GM23338 (cell line): Measurements from ENCODE around the gene GSDMA. TPM values are rescaled to one million over a fixed set of nuclear protein-coding genes. Genes with fewer than 3 reads are reported as not detected.

Experiments
- ATAC-seq: fragments of 200-7000 bp; cut with Tn5 transposase; 3 replicates; pipeline ENCODE4 v1.9.1; 2020
- DNase-seq: peaks from one replicate; pipeline ENCODE4 v3.0.0-alpha.2; 2015; ENCODE audit warnings: low spot score
- H2AFZ ChIP-seq: fragments of 200-600 bp; sonication (generic); 2 replicates; pipeline ENCODE4 v1.8.0; 2016; ENCODE audit warnings: antibody characterized with exemption, mild to moderate bottlenecking, moderate library complexity
- H3F3A ChIP-seq: fragments of 200-600 bp; sonication (generic); replicated peaks from 2 replicates; pipeline ENCODE4 v1.8.0; 2017; ENCODE audit warnings: antibody characterized with exemption, mixed run types, low read depth
- H3K27ac ChIP-seq: fragments of 200-600 bp; sonication (generic); 2 replicates; pipeline ENCODE4 v1.6.1; 2016; ENCODE audit warnings: low read depth
- H3K27me3 ChIP-seq: fragments of 200-600 bp; sonication (generic); 2 replicates; pipeline ENCODE4 v1.8.0; 2016; ENCODE audit warnings: mild to moderate bottlenecking, mixed run types, moderate library complexity; ENCODE audit not compliant: insufficient read depth
- H3K36me3 ChIP-seq: fragments of 200-600 bp; sonication (generic); 2 replicates; pipeline ENCODE4 v1.8.0; 2016; ENCODE audit warnings: mild to moderate bottlenecking; ENCODE audit not compliant: insufficient read depth
- H3K4me1 ChIP-seq: fragments of 200-600 bp; sonication (generic); 2 replicates; pipeline ENCODE4 v1.8.0; 2016; ENCODE audit warnings: mild to moderate bottlenecking, moderate library complexity; ENCODE audit not compliant: insufficient read depth
- H3K4me2 ChIP-seq: fragments of 200-600 bp; sonication (generic); 2 replicates; pipeline ENCODE4 v1.7.1; 2017; ENCODE audit warnings: mixed run types
- H3K4me3 ChIP-seq: fragments of 200-600 bp; sonication (generic); 2 replicates; pipeline ENCODE4 v1.6.1; 2016; ENCODE audit warnings: mixed run types
- H3K79me2 ChIP-seq: fragments of 200-600 bp; sonication (generic); replicated peaks from 2 replicates; pipeline ENCODE4 v1.8.0; 2017; ENCODE audit warnings: mild to moderate bottlenecking; ENCODE audit not compliant: insufficient read depth
- H3K9me2 ChIP-seq: fragments of 200-600 bp; sonication (generic); 2 replicates; pipeline ENCODE4 v1.8.0; 2017; ENCODE audit not compliant: insufficient read depth
- H4K20me1 ChIP-seq: fragments of 200-600 bp; sonication (generic); replicated peaks from 2 replicates; pipeline ENCODE4 v1.8.0; 2017; ENCODE audit warnings: mild to moderate bottlenecking; ENCODE audit not compliant: insufficient read depth
- H3K27ac Mint-ChIP-seq: 2 replicates; pipeline ENCODE4 v1.8.0; 2020; ENCODE audit warnings: inconsistent platforms, mild to moderate bottlenecking, moderate library complexity, mixed read lengths
- H3K27me3 Mint-ChIP-seq: 3 replicates; pipeline ENCODE4 v1.8.0; 2022; ENCODE audit warnings: low read depth, mild to moderate bottlenecking, moderate library complexity, mixed read lengths, inconsistent platforms; ENCODE audit not compliant: insufficient read depth, poor library complexity
- H3K36me3 Mint-ChIP-seq: 3 replicates; pipeline ENCODE4 v1.8.0; 2021; ENCODE audit warnings: low read depth, mild to moderate bottlenecking, inconsistent platforms, moderate library complexity, mixed read lengths
- H3K4me1 Mint-ChIP-seq: 3 replicates; pipeline ENCODE4 v1.8.0; 2020; ENCODE audit warnings: mild to moderate bottlenecking, inconsistent platforms, mixed read lengths
- H3K4me3 Mint-ChIP-seq: 3 replicates; pipeline ENCODE4 v1.8.0; 2021; ENCODE audit warnings: moderate library complexity, mild to moderate bottlenecking, inconsistent platforms, mixed read lengths
- H3K9me3 Mint-ChIP-seq: 3 replicates; pipeline ENCODE4 v1.8.0; 2020; ENCODE audit warnings: moderate library complexity, mild to moderate bottlenecking, inconsistent platforms, mixed read lengths
- CREB1 ChIP-seq: fragments of 250-450 bp; sonication (Bioruptor Pico); IDR thresholded peaks from 2 replicates; pipeline ENCODE4 v1.5.0; 2020; ENCODE audit warnings: low read depth, mild to moderate bottlenecking, moderate library complexity
- CTCF ChIP-seq, 2 experiments: fragments of 200-600 bp in 1 of 2; sonication (generic) in 1 of 2; conservative IDR thresholded peaks; 2 replicates each; pipeline versions ENCODE4 v1.5.1 to v1.6.1; 2016 to 2017; ENCODE audit warnings: antibody characterized with exemption in 2 of 2, low read depth in 2 of 2, mild to moderate bottlenecking in 2 of 2, moderate library complexity in 1 of 2
- ETS1 ChIP-seq: IDR thresholded peaks from 2 replicates; pipeline ENCODE4 v1.6.1; 2016; ENCODE audit warnings: antibody characterized with exemption
- EZH2 ChIP-seq: fragments of 200-600 bp; sonication (generic); IDR thresholded peaks from one replicate; pipeline ENCODE4 v1.8.0; 2017; ENCODE audit warnings: antibody characterized with exemption, mild to moderate bottlenecking, low read depth; ENCODE audit not compliant: unreplicated experiment
- EZH2phosphoT487 ChIP-seq: fragments of 200-600 bp; sonication (generic); IDR thresholded peaks from one replicate; pipeline ENCODE4 v1.8.1; 2018; ENCODE audit warnings: antibody characterized with exemption; ENCODE audit not compliant: unreplicated experiment
- JUNB ChIP-seq: IDR thresholded peaks from one replicate; pipeline ENCODE4 v1.6.1; 2016; ENCODE audit warnings: antibody characterized with exemption; ENCODE audit not compliant: unreplicated experiment
- NANOG ChIP-seq: IDR thresholded peaks from 2 replicates; pipeline ENCODE4 v1.6.1; 2016; ENCODE audit warnings: antibody characterized with exemption, borderline replicate concordance
- POLR2AphosphoS5 ChIP-seq: IDR thresholded peaks from 2 replicates; pipeline ENCODE4 v1.6.1; 2016; ENCODE audit warnings: antibody characterized with exemption, low read depth
- REST ChIP-seq: IDR thresholded peaks from one replicate; pipeline ENCODE4 v1.6.1; 2018; ENCODE audit warnings: antibody characterized with exemption; ENCODE audit not compliant: unreplicated experiment
- STAT1 ChIP-seq: IDR thresholded peaks from one replicate; pipeline ENCODE4 v1.6.1; 2016; ENCODE audit warnings: antibody characterized with exemption; ENCODE audit not compliant: unreplicated experiment
- ZNF114 ChIP-seq: fragments of 250-450 bp; sonication (Bioruptor Pico); IDR thresholded peaks from 2 replicates; pipeline ENCODE4 v1.5.0; 2020; ENCODE audit warnings: mild to moderate bottlenecking, moderate library complexity
- ZNF331 ChIP-seq: fragments of 250-450 bp; sonication (Bioruptor Pico); IDR thresholded peaks from 2 replicates; pipeline ENCODE4 v1.5.0; 2020; ENCODE audit warnings: low read depth, mild to moderate bottlenecking, moderate library complexity
- ZNF462 ChIP-seq: fragments of 250-450 bp; sonication (Bioruptor Pico); IDR thresholded peaks from 2 replicates; pipeline ENCODE4 v1.5.0; 2020; ENCODE audit warnings: mild to moderate bottlenecking, moderate library complexity
- polyA plus RNA-seq: library from polyadenylated mRNA; unstranded; fragments of >200 nt; fragmentation: Nextera tagmentation; extraction: Ambion mirVana; gene quantifications from 2 replicates; pipeline ENCODE4 v1.2.1, GENCODE V29; 2016
- total RNA-seq: library from RNA; depleted of rRNA; stranded (reverse); fragments of >200 nt; shearing (Covaris generic); gene quantifications from 2 replicates; pipeline ENCODE4 v1.2.3, GENCODE V29; 2014

The GSDMA gene
- total and polyA plus RNA-seq, 2 experiments from 2014 or later: not detected

GRCh38 chr17:39971076-39971603 lies 8.3 kb downstream of the GSDMA start:
- no peaks in the 10 kb centered on the region; the same call in 1 of the 2 replicates for H3K27me3 ChIP-seq
- H3K27me3 Mint-ChIP-seq: peaks cover 9% of the 10 kb centered on the region
- no peaks in the 10 kb centered on the region for H3K36me3 Mint-ChIP-seq
- no peak overlapping the region for H3K4me3 Mint-ChIP-seq
- no peak for ATAC-seq
- H3F3A ChIP-seq: no peaks in the 10 kb centered on the region
- H3K9me3 Mint-ChIP-seq: no peaks in the 10 kb centered on the region
- no peak overlapping the region for H3K4me3 ChIP-seq
- no peak overlapping the region for H3K27ac ChIP-seq
- no peak overlapping the region for H3K27ac Mint-ChIP-seq
- no peaks in the 10 kb centered on the region for H3K36me3 ChIP-seq
- no peaks in the 10 kb centered on the region; the same call in 2 of the 3 replicates for H3K4me1 Mint-ChIP-seq
- no peak for DNase-seq
- no peaks in the 10 kb centered on the region for H3K9me2 ChIP-seq
- no peaks in the 10 kb centered on the region for H3K4me1 ChIP-seq
- H4K20me1 ChIP-seq: no peaks in the 10 kb centered on the region
- H3K79me2 ChIP-seq: no peaks in the 10 kb centered on the region
- TF ChIP-seq CTCF (conservative IDR thresholded peaks at IDR 0.05; ENCODE audit: low read depth in 2 of 2) (no peak), EZH2 (no peak), REST (no peak), ETS1 (no peak), ZNF331 (no peak), EZH2phosphoT487 (no peak), NANOG (no peak), ZNF462 (CRISPR knock-in tag) (no peak), STAT1 (no peak), ZNF114 (CRISPR knock-in tag) (no peak), JUNB (no peak), POLR2AphosphoS5 (no peak), CREB1 (CRISPR knock-in tag) (no peak)
- no peak overlapping the region; the same call in 1 of the 2 replicates for H2AFZ ChIP-seq
- no peak overlapping the region for H3K4me2 ChIP-seq
